Left hindlimb (tissue), 1 donor: Measurements from ENCODE around the gene COL15A1.

Experiments
- DNase-seq: peaks from one replicate; pipeline ENCODE4 v3.0.0-alpha.2; 2018

Gene COL15A1

GRCh38 chr9:98950262-98950661 lies 6.6 kb downstream of the COL15A1 start:
- no peak for DNase-seq

- no peak for DNase-seq
Measured at GRCh38 chr9:98951967-98952366, 8.3 kb downstream of the COL15A1 start.

DNA sequence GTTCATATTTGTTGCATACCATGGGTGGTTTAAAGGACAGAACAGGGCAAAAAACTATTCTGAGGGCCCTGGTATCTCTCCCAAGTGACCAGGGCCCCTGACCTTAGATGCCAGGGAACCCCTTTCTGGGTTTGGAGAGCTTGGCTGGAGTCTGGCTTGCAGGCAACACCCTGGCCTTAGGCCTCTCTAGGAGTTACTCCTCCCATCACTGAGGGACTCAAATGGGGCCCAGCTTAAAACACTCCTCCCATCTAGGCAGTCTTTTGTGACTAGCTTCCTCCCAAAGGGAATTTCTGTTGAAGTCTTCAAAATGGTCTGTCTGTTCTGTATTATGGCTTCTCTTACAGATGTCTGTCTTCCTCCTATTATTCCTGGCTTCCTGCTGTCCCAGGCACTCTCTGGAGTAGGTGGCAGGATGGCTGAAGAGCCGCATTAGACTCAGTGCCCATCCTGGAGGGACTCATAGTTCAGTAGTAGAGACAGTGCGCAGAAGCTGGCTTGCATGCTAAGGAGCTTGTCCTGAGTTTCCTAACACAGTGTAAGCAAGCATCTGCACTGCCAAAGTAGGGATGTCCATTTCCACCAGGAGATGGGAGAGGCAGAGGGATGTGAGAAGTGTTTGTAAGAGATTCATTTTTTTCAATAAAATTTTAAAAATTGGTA lies 10.0 kb downstream of the COL15A1 start:
- DNase-seq = no peak

- DNase-seq = no peak
Measured at GRCh38 chr9:98954244-98954610, 10.5 kb downstream of the COL15A1 start.

- DNase-seq = no peak
Measured at GRCh38 chr9:98955259-98955658, 11.6 kb downstream of the COL15A1 start.

GRCh38 chr9:98957826-98958225 lies 14.1 kb downstream of the COL15A1 start:
- DNase-seq = no peak

DNA sequence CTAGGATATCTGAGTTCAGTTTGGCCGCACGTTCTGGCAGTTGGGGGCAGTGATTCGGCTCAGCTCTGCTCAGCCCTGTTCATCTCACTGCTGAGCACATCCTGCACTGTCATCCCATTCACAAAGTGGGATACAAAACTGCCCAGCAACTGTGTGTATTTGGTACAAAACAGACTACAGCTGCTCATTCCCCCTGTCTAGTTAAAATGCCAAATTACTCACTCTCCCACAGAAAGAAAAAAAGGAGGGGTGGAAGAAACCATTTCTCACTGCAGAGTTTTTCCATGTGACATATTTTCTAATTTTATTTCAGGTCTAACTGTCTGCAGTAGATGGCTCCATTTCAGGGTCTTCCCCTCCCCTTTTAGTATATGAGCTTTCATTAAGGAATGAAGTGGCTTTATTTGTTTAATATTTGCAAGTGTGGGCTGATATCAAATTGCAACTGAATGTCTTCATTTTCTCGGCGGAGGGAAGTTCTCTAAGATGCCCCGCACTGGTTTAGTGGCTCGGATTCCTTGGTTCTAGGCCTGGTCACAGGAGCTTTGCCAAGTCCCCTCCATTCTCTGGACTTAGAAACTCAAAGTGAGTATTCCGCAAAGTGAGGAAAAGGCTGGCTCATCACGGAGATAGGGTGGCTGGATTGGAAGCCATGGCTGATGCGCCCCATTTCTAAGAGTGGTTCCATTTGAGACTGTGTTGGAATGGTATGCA lies 14.7 kb downstream of the COL15A1 start:
- DNase-seq = peak; percentile 66

DNA sequence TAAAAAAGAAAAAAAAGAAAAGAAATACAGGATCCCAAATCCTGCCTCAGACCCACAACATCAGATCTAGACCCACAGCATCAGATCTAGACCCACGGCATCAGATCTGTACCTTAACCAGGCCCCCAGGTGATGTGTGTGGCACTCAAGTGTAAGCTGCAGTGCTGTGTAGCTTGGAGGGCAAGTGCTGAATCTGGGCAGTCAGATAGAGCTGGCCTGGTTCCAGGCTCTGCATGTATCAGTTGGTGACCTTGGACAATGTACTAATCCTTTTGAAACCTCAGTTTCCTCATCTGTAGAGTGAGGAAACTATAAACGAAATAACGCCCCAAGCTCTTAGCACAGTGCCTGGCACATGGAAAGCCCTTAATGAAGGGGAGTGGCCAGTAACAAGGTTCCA lies 16.7 kb downstream of the COL15A1 start:
- DNase-seq = no peak

GRCh38 chr9:98961513-98962180 lies 17.9 kb downstream of the COL15A1 start:
- DNase-seq = no peak

DNA sequence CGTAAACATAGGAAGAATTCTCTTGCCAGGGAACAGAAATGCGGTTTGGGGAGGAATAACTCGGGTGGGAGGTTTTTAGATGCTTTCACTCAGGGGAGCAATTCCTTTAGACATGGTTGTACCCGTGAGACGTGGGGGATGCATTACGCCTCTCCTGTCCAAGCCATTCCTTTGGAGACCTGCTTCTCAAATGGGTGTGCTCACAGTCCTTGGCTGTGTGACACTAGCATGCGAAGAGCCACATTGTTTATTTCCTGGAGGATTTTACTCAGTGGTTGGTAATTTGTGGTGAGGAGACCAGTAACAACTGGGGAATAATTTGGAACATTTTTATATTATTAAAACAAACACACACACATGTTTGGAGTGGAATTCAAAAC lies 18.5 kb downstream of the COL15A1 start:
- DNase-seq = peak; percentile 34

GRCh38 chr9:98962861-98963260 lies 19.2 kb downstream of the COL15A1 start:
- no peak for DNase-seq

DNA sequence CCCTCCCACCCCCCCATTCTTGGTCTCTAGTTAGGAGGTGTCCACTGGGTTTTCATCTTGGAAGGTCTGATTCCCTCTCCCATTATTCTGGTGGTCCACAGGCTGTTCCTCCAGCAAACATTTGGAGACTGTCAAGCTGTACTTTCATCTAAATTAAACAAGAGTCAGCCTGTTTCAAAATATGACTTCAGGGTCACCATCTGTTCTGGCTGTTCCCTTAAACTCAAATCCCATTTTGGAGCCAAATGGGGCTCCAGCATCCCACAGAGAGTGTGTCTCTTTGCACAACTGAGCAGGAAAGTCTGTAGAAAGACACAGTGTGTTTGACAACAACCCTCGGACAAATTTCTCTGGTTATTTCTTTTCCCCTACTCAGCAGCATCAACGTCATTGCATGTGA lies 20.5 kb downstream of the COL15A1 start:
- no peak for DNase-seq

GRCh38 chr9:98964911-98965336 lies 21.2 kb downstream of the COL15A1 start:
- DNase-seq = no peak

DNA sequence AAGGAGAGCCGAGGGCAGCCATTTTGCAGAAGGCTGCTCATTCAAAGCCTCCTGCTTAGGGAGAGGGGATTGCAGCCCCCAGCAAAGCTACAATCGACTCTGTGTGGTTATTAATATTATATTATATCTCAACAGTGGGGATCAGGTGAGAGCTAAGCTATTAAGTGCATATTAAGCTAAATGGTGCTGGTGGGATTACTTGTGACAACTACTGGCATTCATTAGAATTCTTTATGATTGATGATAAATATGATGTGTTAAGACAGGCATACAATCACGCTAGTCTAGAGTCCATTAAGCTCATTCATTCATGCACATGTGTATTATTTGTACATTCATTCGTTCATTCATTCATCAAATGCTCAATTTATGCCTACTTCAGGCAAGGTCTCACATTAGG lies 23.0 kb downstream of the COL15A1 start:
- no peak for DNase-seq

DNA sequence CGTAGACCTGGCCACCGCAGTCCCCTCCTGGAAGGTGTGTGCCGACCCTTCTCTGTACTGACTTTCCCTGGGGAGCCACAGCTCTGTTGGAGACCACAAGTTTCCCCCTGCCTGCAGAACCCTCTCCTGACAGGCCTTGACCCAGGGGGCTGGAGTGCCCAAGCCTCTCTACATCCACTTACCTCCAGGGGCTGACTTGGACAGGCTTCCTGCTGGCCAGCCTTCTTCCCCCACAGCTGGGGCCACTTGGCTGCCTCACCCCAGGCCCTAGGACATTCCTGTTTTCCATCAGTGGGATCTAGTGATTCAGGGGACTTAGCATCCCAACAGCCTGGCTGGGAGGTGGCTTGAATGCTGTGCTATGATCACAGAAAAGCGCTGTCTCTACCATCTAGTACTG lies 23.6 kb downstream of the COL15A1 start:
- no peak for DNase-seq

GRCh38 chr9:98967680-98968079 lies 24.0 kb downstream of the COL15A1 start:
- DNase-seq = no peak

DNA sequence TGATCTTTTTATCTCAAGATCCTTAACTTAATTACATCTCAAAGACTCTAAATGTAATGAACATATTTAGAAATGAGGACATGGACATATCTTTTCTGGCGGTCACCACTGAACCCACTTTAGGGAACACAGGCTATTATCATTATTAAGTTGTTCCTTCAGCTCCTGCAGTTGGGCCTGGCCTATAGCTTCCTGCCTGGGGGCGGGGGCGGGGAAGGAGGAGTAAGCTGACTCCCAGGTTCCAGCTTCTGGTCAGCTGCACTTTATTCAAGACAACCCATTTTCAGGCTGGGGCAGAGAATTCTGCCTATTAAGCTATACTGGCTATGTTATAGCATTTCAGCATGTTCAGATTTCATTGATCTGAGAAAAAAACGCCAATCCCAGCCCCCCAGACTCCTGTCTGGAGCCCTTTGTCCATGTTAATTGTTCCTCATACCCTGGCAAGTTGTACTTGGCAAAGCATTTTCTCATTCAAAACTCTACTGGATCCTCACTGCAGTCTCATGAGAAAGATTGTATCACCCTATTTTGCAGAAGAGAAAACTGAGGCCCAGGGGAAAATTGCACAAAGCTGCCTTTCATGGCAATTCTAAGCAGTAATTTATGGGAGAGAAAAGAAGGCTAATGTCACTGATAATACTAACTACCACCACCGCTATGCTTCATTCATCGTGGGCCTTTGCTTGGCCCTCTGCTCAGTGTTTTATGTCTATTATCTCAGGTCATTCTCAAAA lies 25.1 kb downstream of the COL15A1 start:
- DNase-seq = no peak

DNA sequence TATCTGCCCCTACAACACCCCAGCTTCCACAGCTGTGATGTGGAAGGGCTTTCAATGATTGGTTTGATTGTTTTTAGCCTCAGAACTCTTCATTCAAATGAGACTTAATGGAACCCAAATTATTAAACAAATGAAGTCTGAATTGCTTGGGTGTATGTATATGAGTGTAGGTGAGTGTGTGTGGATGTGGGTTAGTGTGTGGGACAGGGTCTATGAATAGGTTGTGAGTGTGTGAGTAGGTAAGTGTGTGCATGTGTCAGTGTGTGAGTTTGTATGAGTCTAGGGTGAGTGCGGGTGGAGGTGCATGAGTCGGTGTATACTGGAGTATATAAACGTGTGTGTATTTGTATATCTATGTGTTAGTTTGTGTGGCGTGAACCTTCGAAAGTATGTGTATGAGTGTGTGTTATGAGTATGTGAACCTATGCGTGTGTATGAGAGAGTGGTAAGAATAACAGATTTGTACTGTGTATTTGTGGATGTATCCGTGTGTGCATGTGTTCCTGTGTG lies 26.9 kb downstream of the COL15A1 start:
- no peak for DNase-seq

- DNase-seq = peak; percentile 70
Measured at GRCh38 chr9:98971168-98971914, 27.6 kb downstream of the COL15A1 start.

DNA sequence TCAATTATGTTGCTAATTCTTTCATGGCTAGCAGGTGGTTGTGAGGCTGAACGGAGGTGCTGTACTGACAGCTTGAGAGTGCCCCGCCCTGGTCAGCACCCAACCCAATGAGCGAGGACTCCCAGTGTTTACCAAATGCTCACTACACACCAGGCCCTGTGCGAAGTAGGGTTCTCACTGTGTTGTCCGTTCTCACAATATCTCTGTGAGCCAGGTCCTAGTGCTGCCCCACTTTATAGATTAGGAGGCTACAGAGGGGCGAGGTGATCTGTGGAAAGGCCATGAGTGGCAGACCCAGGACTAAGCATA lies 28.2 kb downstream of the COL15A1 start:
- DNase-seq = no peak

GRCh38 chr9:98972716-98973115 lies 29.0 kb downstream of the COL15A1 start:
- DNase-seq = peak; percentile 31

DNA sequence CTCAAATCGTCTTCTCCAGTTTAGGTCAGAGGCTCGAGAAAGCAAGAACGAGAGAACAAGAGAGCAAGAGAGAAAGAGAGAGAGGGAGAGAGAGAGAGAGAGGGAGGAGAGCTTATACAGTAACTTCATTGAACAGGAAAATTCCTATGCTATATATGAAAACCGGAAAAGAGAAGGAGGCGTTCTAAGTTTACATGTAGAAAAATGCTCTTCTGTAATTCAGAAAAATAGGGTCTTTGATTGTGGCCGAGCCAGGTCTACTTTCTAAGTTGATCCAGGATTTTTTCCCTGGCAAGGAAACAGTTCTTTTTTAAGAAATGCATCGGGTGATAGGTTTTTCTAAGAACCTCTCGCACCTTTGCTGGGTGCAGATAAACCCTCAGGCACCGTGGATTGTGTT lies 29.5 kb downstream of the COL15A1 start:
- DNase-seq = no peak

DNA sequence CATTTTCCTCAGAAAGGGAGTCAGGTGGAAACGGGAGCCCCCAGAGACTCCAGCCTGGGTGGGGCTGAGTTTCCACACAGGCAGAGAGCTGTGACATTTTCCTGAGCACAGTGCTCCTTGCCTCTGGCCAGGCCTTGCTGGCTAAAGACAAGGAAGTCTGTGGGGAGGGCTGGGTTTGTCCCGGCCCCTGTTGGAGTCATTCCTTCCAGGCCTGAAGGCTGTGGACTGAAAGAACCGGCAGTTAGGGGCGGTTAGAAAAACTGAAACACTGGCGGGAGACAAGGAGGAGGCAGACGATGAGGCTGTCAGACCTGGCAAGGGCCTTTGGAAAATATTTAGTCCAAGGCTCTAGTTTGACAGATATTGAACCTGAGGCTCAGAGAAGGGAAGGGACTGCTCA lies 29.9 kb downstream of the COL15A1 start:
- peak; percentile 80 for DNase-seq
